CD4-positive, alpha-beta T cell treated with Interleukin-2 at 100 ng/mL for 4 hours (primary cell): ENCODE results near the gene GPR25.
A peak's percentile ranks its signal among the peaks of the same experiment; 100 is the strongest.

Source experiments
- DNase-seq: peaks from one replicate; pipeline ENCODE4 v3.0.0-alpha.2; 2020; ENCODE audit warnings: low spot score

GPR25 gene

GRCh38 chr1:200872446-200873115 is at the start of gene GPR25:
GPR25 (plus strand) TSS chr1:200872981; CDS start chr1:200873038, 57 bp downstream.
- no peak for DNase-seq

- DNase-seq = no peak
These were observed 41.7 kb upstream of the GPR25 start for GRCh38 chr1:200831091-200831490.

GRCh38 chr1:200834383-200834782 is 38.4 kb upstream of the GPR25 start:
- no peak for DNase-seq

- DNase-seq = no peak
These were observed 36.6 kb upstream of the GPR25 start for GRCh38 chr1:200836213-200836612.

- peak; percentile 3 for DNase-seq
These were observed 34.7 kb upstream of the GPR25 start for GRCh38 chr1:200837931-200838571.

GRCh38 chr1:200838676-200839445 is 33.9 kb upstream of the GPR25 start:
- no peak for DNase-seq

GRCh38 chr1:200845360-200845759 is 27.4 kb upstream of the GPR25 start:
- no peak for DNase-seq

GRCh38 chr1:200846398-200846797 is 26.4 kb upstream of the GPR25 start:
- DNase-seq = no peak

- DNase-seq = no peak
These were observed 23.4 kb upstream of the GPR25 start for GRCh38 chr1:200849430-200849829.

GRCh38 chr1:200850554-200850953 is 22.2 kb upstream of the GPR25 start:
- DNase-seq = no peak

- no peak for DNase-seq
These were observed 15.9 kb upstream of the GPR25 start for GRCh38 chr1:200856716-200857357.

GRCh38 chr1:200857804-200858203 is 15.0 kb upstream of the GPR25 start:
- no peak for DNase-seq

GRCh38 chr1:200861937-200862647 is 10.7 kb upstream of the GPR25 start:
- DNase-seq = peak; percentile 39

- DNase-seq = peak; percentile 61
These were observed 9.9 kb upstream of the GPR25 start for GRCh38 chr1:200862713-200863415.

- DNase-seq = no peak
These were observed 6.7 kb upstream of the GPR25 start for GRCh38 chr1:200866116-200866515.

GRCh38 chr1:200866521-200866920 is 6.3 kb upstream of the GPR25 start:
- DNase-seq = peak; percentile 30

GRCh38 chr1:200867018-200867811 is 5.6 kb upstream of the GPR25 start:
- DNase-seq = no peak

GRCh38 chr1:200869376-200869752 is 3.4 kb upstream of the GPR25 start:
- DNase-seq = no peak

GRCh38 chr1:200869753-200870391 is 2.9 kb upstream of the GPR25 start:
- peak; percentile 40 for DNase-seq

- no peak for DNase-seq
These were observed 412 bp downstream of the GPR25 start for GRCh38 chr1:200873116-200873670.
